ENCODE measurements around the gene CUX1.

CUX1 gene

GRCh38 chr7:102277901-102278300, 460.5 kb downstream of the CUX1 start:
- Histone ChIP-seq H3K79me2 (ENCODE audit: low read length) (no peaks in the 10 kb centered on the region), H2AFZ (ENCODE audit: low read length) (no peak overlapping the region), H3K9ac (ENCODE audit: low read length) (no peak overlapping the region), H3K9me2 (replicated peaks; ENCODE audit: insufficient read depth, low read length) (no peaks in the 10 kb centered on the region), H3K9me3 (replicated peaks; ENCODE audit: insufficient read depth, low read length) (no peaks in the 10 kb centered on the region), H3K27me3 (replicated peaks; ENCODE audit: insufficient read depth, low read length) (no peaks in the 10 kb centered on the region), H3K27ac (ENCODE audit: low read length) (peak overlapping the region; percentile 40; the same call in 1 of the 2 replicates), H3K36me3 (replicated peaks; ENCODE audit: insufficient read depth, low read length) (no peaks in the 10 kb centered on the region), H4K20me1 (ENCODE audit: insufficient read depth, low read length) (no peaks in the 10 kb centered on the region), H3K4me1 (ENCODE audit: low read length) (peaks cover 22% of the 10 kb centered on the region), H3K4me3 (ENCODE audit: low read length) (no peak overlapping the region), H3K4me2 (ENCODE audit: low read depth, low read length) (no peak overlapping the region), H3F3A (ENCODE audit: insufficient read depth, low read length) (peaks cover 13% of the 10 kb centered on the region)
- no peak for DNase-seq
- TF ChIP-seq CTCF (IDR thresholded peaks at IDR 0.05; ENCODE audit: low read length) (no peak), EZH2 (optimal IDR thresholded peaks at IDR 0.05; ENCODE audit: low read depth, low read length) (no peak), EZH2phosphoT487 (IDR thresholded peaks at IDR 0.05; ENCODE audit: low read length) (no peak)

- Histone ChIP-seq H3K9me2 (replicated peaks; ENCODE audit: insufficient read depth, low read length) (no peaks in the 10 kb centered on the region), H3K27ac (ENCODE audit: low read length) (peak overlapping the region; percentile 99), H3K27me3 (replicated peaks; ENCODE audit: insufficient read depth, low read length) (no peaks in the 10 kb centered on the region), H3K4me3 (ENCODE audit: low read length) (peak overlapping the region; percentile 50; the same call in 1 of the 2 replicates), H3K36me3 (replicated peaks; ENCODE audit: insufficient read depth, low read length) (no peaks in the 10 kb centered on the region), H4K20me1 (ENCODE audit: insufficient read depth, low read length) (no peaks in the 10 kb centered on the region), H3K4me1 (ENCODE audit: low read length) (peaks cover 26% of the 10 kb centered on the region), H3F3A (ENCODE audit: insufficient read depth, low read length) (peaks cover 13% of the 10 kb centered on the region), H3K79me2 (ENCODE audit: low read length) (no peaks in the 10 kb centered on the region), H3K9ac (ENCODE audit: low read length) (peak overlapping the region; percentile 86), H2AFZ (ENCODE audit: low read length) (peak overlapping the region; percentile 87), H3K9me3 (replicated peaks; ENCODE audit: insufficient read depth, low read length) (no peaks in the 10 kb centered on the region), H3K4me2 (ENCODE audit: low read depth, low read length) (peak overlapping the region; percentile 98)
- DNase-seq = peak; percentile 71
- TF ChIP-seq EZH2phosphoT487 (IDR thresholded peaks at IDR 0.05; ENCODE audit: low read length) (no peak), EZH2 (optimal IDR thresholded peaks at IDR 0.05; ENCODE audit: low read depth, low read length) (no peak), CTCF (IDR thresholded peaks at IDR 0.05; ENCODE audit: low read length) (peak; percentile 91)
Measured at GRCh38 chr7:102279537-102280400, 462.3 kb downstream of the CUX1 start.

GRCh38 chr7:102280521-102280920, 463.1 kb downstream of the CUX1 start:
- H3K9me3 ChIP-seq (replicated peaks; ENCODE audit: insufficient read depth, low read length) = no peaks in the 10 kb centered on the region
- H3F3A ChIP-seq (ENCODE audit: insufficient read depth, low read length) = peaks cover 13% of the 10 kb centered on the region
- no peak overlapping the region for H3K4me3 ChIP-seq (ENCODE audit: low read length)
- no peak overlapping the region for H2AFZ ChIP-seq (ENCODE audit: low read length)
- no peaks in the 10 kb centered on the region for H4K20me1 ChIP-seq (ENCODE audit: insufficient read depth, low read length)
- no peak overlapping the region for H3K9ac ChIP-seq (ENCODE audit: low read length)
- no peaks in the 10 kb centered on the region for H3K9me2 ChIP-seq (replicated peaks; ENCODE audit: insufficient read depth, low read length)
- H3K4me2 ChIP-seq (ENCODE audit: low read depth, low read length) = no peak overlapping the region
- TF ChIP-seq CTCF (IDR thresholded peaks at IDR 0.05; ENCODE audit: low read length) = no peak
- no peak for TF ChIP-seq EZH2 (optimal IDR thresholded peaks at IDR 0.05; ENCODE audit: low read depth, low read length)
- TF ChIP-seq EZH2phosphoT487 (IDR thresholded peaks at IDR 0.05; ENCODE audit: low read length) = no peak
- peaks cover 26% of the 10 kb centered on the region for H3K4me1 ChIP-seq (ENCODE audit: low read length)
- DNase-seq = no peak
- no peaks in the 10 kb centered on the region for H3K27me3 ChIP-seq (replicated peaks; ENCODE audit: insufficient read depth, low read length)
- no peaks in the 10 kb centered on the region for H3K79me2 ChIP-seq (ENCODE audit: low read length)
- H3K27ac ChIP-seq (ENCODE audit: low read length) = no peak overlapping the region
- no peaks in the 10 kb centered on the region for H3K36me3 ChIP-seq (replicated peaks; ENCODE audit: insufficient read depth, low read length)

Data from MM.1S (cell line).